ENCODE data around the gene TMPRSS13.

DNA sequence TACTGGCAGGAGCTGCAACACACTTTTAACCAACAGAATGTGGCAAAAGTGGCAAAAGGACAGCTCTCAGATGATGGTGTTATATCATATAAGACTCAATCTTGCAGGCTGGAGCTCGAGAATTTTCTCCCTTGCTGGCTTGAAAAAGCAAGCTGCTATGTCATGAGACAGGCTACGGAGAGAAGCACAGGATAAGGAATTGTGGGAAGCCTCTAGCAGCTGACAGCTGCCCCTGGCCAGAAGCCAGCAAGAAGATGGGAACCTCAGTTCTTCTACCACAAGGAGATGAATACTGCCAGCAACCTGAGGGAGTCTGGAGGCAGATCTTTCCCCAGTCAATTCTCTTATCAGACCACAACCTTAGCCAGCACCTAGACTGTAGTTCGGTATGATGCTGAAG is 77.3 kb downstream of the TMPRSS13 start:
- TF ChIP-seq REST (IDR thresholded peaks at IDR 0.05; ENCODE audit: insufficient read depth in 1 of 2, low read depth in 2 of 2, low read length in 2 of 2) (no peak), POLR2AphosphoS5 (IDR thresholded peaks at IDR 0.05; ENCODE audit: low read depth, low read length) (no peak), TAF1 (IDR thresholded peaks at IDR 0.05; ENCODE audit: borderline replicate concordance, insufficient read depth, low read length) (no peak), FOXP2 (optimal IDR thresholded peaks at IDR 0.05; ENCODE audit: borderline replicate concordance, extremely low read depth, extremely low read length, insufficient read depth) (no peak), SIN3A (IDR thresholded peaks at IDR 0.05; ENCODE audit: borderline replicate concordance, insufficient read depth, low read length) (no peak)

All from PFSK-1 (cell line).